ENCODE data around the gene ZNF322. TPM values are rescaled to one million over a fixed set of nuclear protein-coding genes. Genes with fewer than 3 reads are reported as not detected.
A peak's percentile ranks its signal among the peaks of the same experiment; 100 is the strongest.
"Not testable (repeated sequence)": the region's sequence is repeated elsewhere in the genome, so short reads cannot be mapped to it uniquely, and the experiment has no call there.

Gene ZNF322, protein sequence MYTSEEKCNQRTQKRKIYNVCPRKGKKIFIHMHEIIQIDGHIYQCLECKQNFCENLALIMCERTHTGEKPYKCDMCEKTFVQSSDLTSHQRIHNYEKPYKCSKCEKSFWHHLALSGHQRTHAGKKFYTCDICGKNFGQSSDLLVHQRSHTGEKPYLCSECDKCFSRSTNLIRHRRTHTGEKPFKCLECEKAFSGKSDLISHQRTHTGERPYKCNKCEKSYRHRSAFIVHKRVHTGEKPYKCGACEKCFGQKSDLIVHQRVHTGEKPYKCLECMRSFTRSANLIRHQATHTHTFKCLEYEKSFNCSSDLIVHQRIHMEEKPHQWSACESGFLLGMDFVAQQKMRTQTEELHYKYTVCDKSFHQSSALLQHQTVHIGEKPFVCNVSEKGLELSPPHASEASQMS
- 7.1 and 11.5 TPM in 2 replicates for total RNA-seq

- peak; percentile 55 for DNase-seq (ENCODE audit: low read depth)
- TF ChIP-seq, protein P1, sequence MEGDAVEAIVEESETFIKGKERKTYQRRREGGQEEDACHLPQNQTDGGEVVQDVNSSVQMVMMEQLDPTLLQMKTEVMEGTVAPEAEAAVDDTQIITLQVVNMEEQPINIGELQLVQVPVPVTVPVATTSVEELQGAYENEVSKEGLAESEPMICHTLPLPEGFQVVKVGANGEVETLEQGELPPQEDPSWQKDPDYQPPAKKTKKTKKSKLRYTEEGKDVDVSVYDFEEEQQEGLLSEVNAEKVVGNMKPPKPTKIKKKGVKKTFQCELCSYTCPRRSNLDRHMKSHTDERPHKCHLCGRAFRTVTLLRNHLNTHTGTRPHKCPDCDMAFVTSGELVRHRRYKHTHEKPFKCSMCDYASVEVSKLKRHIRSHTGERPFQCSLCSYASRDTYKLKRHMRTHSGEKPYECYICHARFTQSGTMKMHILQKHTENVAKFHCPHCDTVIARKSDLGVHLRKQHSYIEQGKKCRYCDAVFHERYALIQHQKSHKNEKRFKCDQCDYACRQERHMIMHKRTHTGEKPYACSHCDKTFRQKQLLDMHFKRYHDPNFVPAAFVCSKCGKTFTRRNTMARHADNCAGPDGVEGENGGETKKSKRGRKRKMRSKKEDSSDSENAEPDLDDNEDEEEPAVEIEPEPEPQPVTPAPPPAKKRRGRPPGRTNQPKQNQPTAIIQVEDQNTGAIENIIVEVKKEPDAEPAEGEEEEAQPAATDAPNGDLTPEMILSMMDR (conservative IDR thresholded peaks at IDR 0.05; ENCODE audit: low read depth, low read length) = no peak
- H3K4me3 ChIP-seq (ENCODE audit: low read depth, low read length) = peak within 1 kb of the TSS; percentile 89
These were observed at the start of gene ZNF322 for GRCh38 chr6:26659042-26659999. TSS of gene ZNF322 (minus strand) at chr6:26659746. CDS start at chr6:26638553, 21,193 bp downstream.

DNA sequence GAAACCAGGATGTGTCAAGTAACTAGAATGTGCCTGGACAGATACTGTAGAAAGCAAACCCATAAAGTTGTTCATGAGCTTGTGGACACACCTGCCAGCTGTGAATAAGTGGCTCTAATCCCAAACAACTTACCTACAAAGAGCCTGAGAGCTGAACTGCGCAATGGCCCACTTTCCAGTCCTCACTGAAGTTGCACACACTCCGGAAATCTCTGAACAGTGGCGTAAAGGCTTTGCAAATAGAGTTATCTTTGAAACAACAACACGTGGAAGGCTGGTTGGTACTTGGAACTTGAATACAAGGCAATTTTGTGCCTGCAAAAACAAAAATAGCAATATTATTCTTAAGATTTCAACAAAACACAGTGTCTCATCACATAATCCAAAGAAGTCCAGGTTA is 46.2 kb upstream of the ZNF322 start:
- not testable (repeated sequence) for DNase-seq (ENCODE audit: low read depth); H3K4me3 ChIP-seq (ENCODE audit: low read depth, low read length)

- not testable (repeated sequence) for DNase-seq (ENCODE audit: low read depth)
These were observed 45.8 kb upstream of the ZNF322 start for GRCh38 chr6:26705352-26705751.

DNA sequence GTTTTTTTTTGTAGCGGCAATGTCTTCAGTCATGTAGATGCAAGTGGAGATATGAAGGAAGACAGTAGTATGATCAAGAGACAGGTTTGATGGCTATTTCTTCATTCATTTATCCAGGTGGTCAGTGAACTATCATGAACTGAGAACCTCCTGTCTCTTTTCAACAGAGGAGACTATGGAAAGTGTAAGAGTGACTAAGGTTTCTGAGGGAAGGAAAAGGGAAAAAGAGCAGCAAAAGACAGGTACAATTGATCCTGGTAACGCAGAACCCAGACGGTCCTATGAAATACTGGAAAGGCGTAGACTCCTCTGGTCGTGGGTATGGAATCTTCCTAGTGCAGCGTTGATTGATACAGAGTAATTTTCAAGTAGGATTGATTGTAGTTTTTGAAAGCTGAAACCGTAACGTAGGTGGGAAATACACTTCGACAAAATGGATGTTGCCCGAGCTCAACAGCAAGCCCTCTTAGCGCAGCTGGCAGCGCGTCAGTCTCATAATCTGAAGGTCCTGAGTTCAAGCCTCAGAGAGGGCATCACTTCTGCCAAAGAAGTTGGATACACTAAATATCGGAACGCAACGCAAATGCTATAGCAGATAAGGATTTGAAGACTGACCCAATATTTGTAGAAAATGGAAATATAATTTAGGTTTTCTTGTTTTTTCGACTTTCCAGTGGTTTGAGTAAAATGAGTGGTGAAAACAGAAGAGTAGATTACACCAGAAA is 41.6 kb upstream of the ZNF322 start:
- DNase-seq (ENCODE audit: low read depth); H3K4me3 ChIP-seq (ENCODE audit: low read depth, low read length): not testable (repeated sequence)

More at GRCh38 chr6:26705352-26705751, 45.8 kb upstream of the ZNF322 start:
- not testable (repeated sequence) for H3K4me3 ChIP-seq (ENCODE audit: low read depth, low read length)

DNA sequence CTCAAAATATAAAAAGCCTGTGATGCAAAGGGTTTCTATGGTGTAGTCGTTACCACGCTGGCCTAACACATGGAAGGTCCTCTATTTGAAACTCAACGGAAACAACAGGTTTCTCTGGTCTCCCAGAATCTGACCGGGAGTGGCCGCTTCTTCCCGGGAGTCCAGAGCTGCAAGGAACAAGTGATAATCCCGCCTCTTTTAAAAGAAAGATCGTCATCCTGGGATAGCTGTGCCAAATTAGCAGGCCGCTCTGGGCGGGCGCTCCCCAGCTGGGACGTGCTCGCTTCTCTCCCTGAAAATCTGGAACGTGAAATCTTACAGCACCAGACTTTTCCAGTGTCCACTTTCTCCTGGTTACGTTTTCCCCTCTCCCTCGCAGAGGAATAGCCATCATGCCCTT is 38.0 kb upstream of the ZNF322 start:
- not testable (repeated sequence) for DNase-seq (ENCODE audit: low read depth); H3K4me3 ChIP-seq (ENCODE audit: low read depth, low read length)

DNA sequence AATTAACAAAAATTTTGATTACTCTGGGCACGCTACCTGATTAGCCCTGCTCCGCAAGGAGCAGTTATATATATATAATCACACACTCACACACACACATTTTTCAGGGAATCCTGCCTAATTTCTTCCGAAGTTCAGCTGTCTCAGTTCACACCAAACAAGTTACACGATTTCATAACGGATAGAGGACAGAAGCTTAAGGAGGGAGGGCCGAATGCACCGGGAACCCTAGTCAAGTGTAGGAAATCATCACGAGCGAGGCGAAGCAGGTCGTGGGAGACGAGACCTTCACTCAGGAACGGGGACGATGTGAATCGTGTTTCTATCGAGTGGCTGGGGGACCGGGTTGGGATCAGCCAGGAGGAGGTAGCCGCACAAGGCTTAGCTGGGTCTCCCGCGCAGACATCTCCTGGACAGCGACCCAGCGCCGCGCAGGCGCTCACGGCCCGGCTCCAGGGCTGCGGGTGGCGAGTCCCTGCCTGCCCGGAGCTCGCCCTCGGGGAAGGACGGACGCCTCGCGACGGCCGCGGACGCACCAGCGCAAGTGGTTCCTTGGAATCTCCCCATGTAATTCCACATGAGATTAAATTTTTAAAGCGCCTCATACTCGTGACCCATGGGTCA is 29.9 kb upstream of the ZNF322 start:
- DNase-seq (ENCODE audit: low read depth); H3K4me3 ChIP-seq (ENCODE audit: low read depth, low read length): not testable (repeated sequence)

DNA sequence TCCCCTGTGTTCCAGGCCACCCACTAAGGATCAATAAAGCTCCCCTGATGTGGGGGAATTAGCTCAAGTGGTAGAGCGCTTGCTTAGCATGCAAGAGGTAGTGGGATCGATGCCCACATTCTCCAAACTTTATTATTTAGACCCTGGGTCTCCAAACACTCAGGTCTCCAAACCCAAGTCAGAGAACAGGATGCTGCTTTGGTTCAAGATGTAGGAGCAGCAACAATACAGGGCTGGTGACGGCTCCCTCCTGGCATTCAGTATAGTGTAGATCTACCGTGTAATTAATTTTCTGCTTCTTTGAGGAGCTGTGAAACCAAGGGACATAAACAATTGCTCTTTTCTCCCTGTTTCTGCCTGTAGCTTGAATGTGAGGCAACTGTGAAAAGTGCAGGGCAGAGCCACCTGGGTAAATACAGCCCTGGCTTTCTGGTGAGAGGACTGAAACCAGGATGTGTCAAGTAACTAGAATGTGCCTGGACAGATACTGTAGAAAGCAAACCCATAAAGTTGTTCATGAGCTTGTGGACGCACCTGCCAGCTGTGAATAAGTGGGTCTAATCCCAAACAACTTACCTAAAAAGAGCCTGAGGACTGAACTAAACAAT is 23.0 kb upstream of the ZNF322 start:
- H3K4me3 ChIP-seq (ENCODE audit: low read depth, low read length); DNase-seq (ENCODE audit: low read depth): not testable (repeated sequence)

DNA sequence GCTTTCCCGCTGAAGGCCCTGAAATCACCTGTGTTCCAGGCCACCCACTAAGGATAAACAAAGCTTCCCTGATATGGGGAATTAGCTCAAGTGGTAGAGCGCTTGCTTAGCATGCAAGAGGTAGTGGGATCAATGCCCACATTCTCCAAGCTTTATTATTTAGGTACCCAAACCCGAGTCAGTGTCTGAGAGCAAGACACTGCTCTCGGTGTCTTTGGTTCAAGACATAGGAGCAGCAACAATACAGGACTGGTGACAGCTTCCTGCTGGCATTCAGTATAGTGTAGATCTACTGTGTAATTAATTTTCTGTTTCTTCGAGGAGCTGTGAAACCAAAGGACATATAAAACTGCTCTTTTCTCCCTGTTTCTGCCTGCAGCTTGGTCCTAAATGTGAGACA is 13.7 kb upstream of the ZNF322 start:
- H3K4me3 ChIP-seq (ENCODE audit: low read depth, low read length); DNase-seq (ENCODE audit: low read depth): not testable (repeated sequence)

GRCh38 chr6:26670558-26670957 is 11.0 kb upstream of the ZNF322 start:
- not testable (repeated sequence) for H3K4me3 ChIP-seq (ENCODE audit: low read depth, low read length); DNase-seq (ENCODE audit: low read depth)

- not testable (repeated sequence) for DNase-seq (ENCODE audit: low read depth); H3K4me3 ChIP-seq (ENCODE audit: low read depth, low read length)
These were observed 10.5 kb upstream of the ZNF322 start for GRCh38 chr6:26670003-26670402.

DNA sequence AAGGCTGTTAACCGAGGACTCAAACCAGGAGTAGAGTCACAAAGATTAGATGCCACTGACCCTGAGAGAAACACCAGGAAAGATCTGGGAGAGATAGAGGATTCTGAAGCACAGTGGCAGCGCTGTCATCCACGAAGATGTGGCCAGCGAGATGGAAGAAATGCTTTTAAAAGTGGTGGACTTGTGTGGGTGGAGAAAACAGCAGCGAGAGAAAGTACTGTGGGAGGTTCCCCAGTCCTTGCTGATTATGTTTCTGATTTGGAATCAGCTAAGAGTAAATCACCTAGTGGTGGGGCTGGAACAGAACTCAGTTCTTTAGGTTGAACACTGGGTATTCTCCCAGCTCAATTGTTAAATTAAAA is 435 bp upstream of the ZNF322 start:
- TF ChIP-seq, protein P1 (conservative IDR thresholded peaks at IDR 0.05; ENCODE audit: low read depth, low read length) = peak; percentile 35
- DNase-seq (ENCODE audit: low read depth) = peak; percentile 15
- peak overlapping the region; percentile 89 for H3K4me3 ChIP-seq (ENCODE audit: low read depth, low read length)
